Neural cell (in vitro differentiated cells): ENCODE results near the gene COBLL1.

Experiments used
- EZH2 ChIP-seq: fragments of 200-600, 300-800 bp; shearing (Covaris generic), sonication (generic); IDR thresholded peaks from 2 replicates; pipeline ENCODE4 v1.6.1; 2014; ENCODE audit warnings: antibody characterized with exemption, low read length, borderline replicate concordance, mild to moderate bottlenecking; ENCODE audit not compliant: insufficient read depth, poor library complexity, severe bottlenecking
- TF ChIP-seq, protein P1 (sequence below): fragments of 450-650 bp; IDR thresholded peaks from 2 replicates; pipeline ENCODE4 v1.5.1; 2014; ENCODE audit warnings: antibody characterized with exemption, mild to moderate bottlenecking, moderate library complexity; ENCODE audit not compliant: poor library complexity, severe bottlenecking

DNA sequence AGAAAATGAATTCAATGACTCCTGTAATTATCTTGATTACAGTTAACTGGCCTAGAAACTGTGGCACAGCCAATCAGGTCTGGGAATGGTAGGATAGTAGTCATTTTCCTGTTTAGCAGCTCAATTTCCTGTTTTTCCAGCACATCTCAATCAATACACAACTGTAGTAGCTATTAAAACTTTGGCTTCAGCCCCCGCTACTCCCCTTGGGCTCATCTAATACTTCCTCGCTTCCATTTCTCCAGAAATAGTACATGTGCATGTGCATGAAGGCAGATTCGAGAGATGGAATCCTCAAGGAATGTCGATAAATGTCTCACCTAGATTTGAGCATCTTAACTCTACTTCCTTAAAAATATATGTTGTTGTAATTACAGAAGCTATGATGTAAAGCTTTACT lies 9.7 kb downstream of the COBLL1 start:
- TF ChIP-seq, protein P1, sequence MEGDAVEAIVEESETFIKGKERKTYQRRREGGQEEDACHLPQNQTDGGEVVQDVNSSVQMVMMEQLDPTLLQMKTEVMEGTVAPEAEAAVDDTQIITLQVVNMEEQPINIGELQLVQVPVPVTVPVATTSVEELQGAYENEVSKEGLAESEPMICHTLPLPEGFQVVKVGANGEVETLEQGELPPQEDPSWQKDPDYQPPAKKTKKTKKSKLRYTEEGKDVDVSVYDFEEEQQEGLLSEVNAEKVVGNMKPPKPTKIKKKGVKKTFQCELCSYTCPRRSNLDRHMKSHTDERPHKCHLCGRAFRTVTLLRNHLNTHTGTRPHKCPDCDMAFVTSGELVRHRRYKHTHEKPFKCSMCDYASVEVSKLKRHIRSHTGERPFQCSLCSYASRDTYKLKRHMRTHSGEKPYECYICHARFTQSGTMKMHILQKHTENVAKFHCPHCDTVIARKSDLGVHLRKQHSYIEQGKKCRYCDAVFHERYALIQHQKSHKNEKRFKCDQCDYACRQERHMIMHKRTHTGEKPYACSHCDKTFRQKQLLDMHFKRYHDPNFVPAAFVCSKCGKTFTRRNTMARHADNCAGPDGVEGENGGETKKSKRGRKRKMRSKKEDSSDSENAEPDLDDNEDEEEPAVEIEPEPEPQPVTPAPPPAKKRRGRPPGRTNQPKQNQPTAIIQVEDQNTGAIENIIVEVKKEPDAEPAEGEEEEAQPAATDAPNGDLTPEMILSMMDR: no peak
- no peak for TF ChIP-seq EZH2
